HepG2 (cell line): ENCODE measurements around the gene RASIP1. TPM values are rescaled to one million over a fixed set of nuclear protein-coding genes. Genes with fewer than 3 reads are reported as not detected.
A peak's percentile ranks its signal among the peaks of the same experiment; 100 is the strongest.

Experiments
- ERF ChIP-seq: IDR thresholded peaks from 2 replicates; pipeline ENCODE4 v1.6.1; 2018; ENCODE audit warnings: missing biosample characterization, missing genetic modification reagents
- GTF2F1 ChIP-seq: fragments of 150-350 bp; IDR thresholded peaks from 2 replicates; pipeline ENCODE4 v1.6.1; 2014; ENCODE audit warnings: low read length
- MXI1 ChIP-seq: IDR thresholded peaks from 3 replicates; pipeline ENCODE4 v1.6.1; 2012; ENCODE audit warnings: low read depth, low read length, inconsistent platforms, borderline replicate concordance
- PRDM10 ChIP-seq: sonication (generic); formaldehyde crosslinking; IDR thresholded peaks from 2 replicates; pipeline ENCODE4 v1.4.0; 2020; ENCODE audit warnings: low read depth, missing genetic modification reagents
- SOX6 ChIP-seq, 2 experiments: fragments of 450-650 bp in 1 of 2; sonication (generic) in 1 of 2; formaldehyde crosslinking in 1 of 2; IDR thresholded peaks; 2 replicates each; pipeline versions ENCODE4 v1.4.0 to v1.6.1; 2017 to 2020; ENCODE audit warnings: antibody characterized with exemption in 1 of 2, mild to moderate bottlenecking in 1 of 2, missing genetic modification reagents in 1 of 2
- STAG1 ChIP-seq: sonication (generic); formaldehyde crosslinking; IDR thresholded peaks from 2 replicates; pipeline ENCODE4 v1.4.0; 2020; ENCODE audit warnings: missing genetic modification reagents
- ZFP91 ChIP-seq: sonication (generic); formaldehyde crosslinking; IDR thresholded peaks from 2 replicates; pipeline ENCODE4 v1.9.0; 2022; ENCODE audit warnings: missing genetic modification reagents, mild to moderate bottlenecking, borderline replicate concordance
- ZNF264 ChIP-seq: sonication (generic); formaldehyde crosslinking; IDR thresholded peaks from 2 replicates; pipeline ENCODE4 v1.4.0; 2020; ENCODE audit warnings: missing genetic modification reagents
- ZNF318 ChIP-seq: sonication (generic); formaldehyde crosslinking; IDR thresholded peaks from 2 replicates; pipeline ENCODE4 v1.4.0; 2020; ENCODE audit warnings: mild to moderate bottlenecking, missing genetic modification reagents
- ZNF574 ChIP-seq: sonication (generic); formaldehyde crosslinking; IDR thresholded peaks from 2 replicates; pipeline ENCODE4 v1.4.0; 2020; ENCODE audit warnings: missing genetic modification reagents
- polyA plus RNA-seq, 8 experiments: library from polyadenylated mRNA; depleted of rRNA in 3 of 8; stranded (reverse) in 7 of 8; unstranded in 1 of 8; fragments of >200 nt; fragmentation: Illumina TruSeq in 4 of 8; extraction: Trizol in 4 of 8; gene quantifications; 2 replicates each; pipeline versions ENCODE4 v1.2.1 to v1.2.3, GENCODE V29; 2011 to 2016; ENCODE audit warnings: low read depth in 4 of 8, missing spikeins in 1 of 8, mixed read lengths in 1 of 8; ENCODE audit not compliant: insufficient read depth in 1 of 8
- total RNA-seq, 5 experiments: library from RNA; depleted of rRNA; stranded (reverse); fragments of >200 nt; fragmentation: Illumina TruSeq; extraction: Trizol; gene quantifications; 2 replicates each; pipeline ENCODE4 v1.2.3, GENCODE V29; 2016; ENCODE audit warnings: low read depth in 1 of 5

The RASIP1 gene
- total and polyA plus RNA-seq, 2 of the 13 experiments (the other 11 are each of a cell fraction or from before 2014, with no cell fraction given) = 0.44 to 0.58 TPM

- TF ChIP-seq MXI1 (no peak), ZNF318 (CRISPR knock-in tag) (no peak), PRDM10 (CRISPR knock-in tag) (peak; percentile 32; the same call in 1 of the 2 replicates), SOX6 (IDR thresholded peaks at IDR 0.05) (no peak), SOX6 (CRISPR knock-in tag; IDR thresholded peaks at IDR 0.05) (peak; percentile 47; the same call in 1 of the 2 replicates), ERF (CRISPR knock-in tag) (peak; percentile 26; the same call in 1 of the 2 replicates), GTF2F1 (no peak), ZNF264 (0 out of 2 replicates have a peak, but pooled peaks have one; percentile 23), STAG1 (CRISPR knock-in tag) (peak; percentile 84), ZFP91 (peak; percentile 76; the same call in 1 of the 2 replicates), ZNF574 (peak; percentile 59)
Observed at GRCh38 chr19:48674921-48675824, 65.2 kb downstream of the RASIP1 start (continued).
